Neuronal stem cell (in vitro differentiated cells): ENCODE results near the gene DNAJC7.
A peak's percentile ranks its signal among the peaks of the same experiment; 100 is the strongest.

Experiments
- DNase-seq: peaks from one replicate; pipeline ENCODE4 v3.0.0-alpha.2; 2013; ENCODE audit warnings: low spot score
- H2AFZ ChIP-seq: one replicate; pipeline ENCODE4 v1.6.1; 2013; ENCODE audit warnings: mild to moderate bottlenecking, low read length, inconsistent platforms
- H2AK5ac ChIP-seq: 2 replicates; pipeline ENCODE4 v1.6.1; 2013; ENCODE audit warnings: low read depth, mild to moderate bottlenecking, inconsistent platforms, low read length, moderate library complexity, mixed read lengths
- H2BK120ac ChIP-seq: 2 replicates; pipeline ENCODE4 v1.6.1; 2013; ENCODE audit warnings: low read depth, mild to moderate bottlenecking, inconsistent platforms, low read length, moderate library complexity, mixed read lengths
- H2BK12ac ChIP-seq: one replicate; pipeline ENCODE4 v1.6.1; 2013; ENCODE audit warnings: low read length, inconsistent platforms
- H2BK15ac ChIP-seq: 2 replicates; pipeline ENCODE4 v1.6.1; 2013; ENCODE audit warnings: mild to moderate bottlenecking, low read length, inconsistent platforms, mixed read lengths
- H2BK5ac ChIP-seq: one replicate; pipeline ENCODE4 v1.6.1; 2013; ENCODE audit warnings: inconsistent platforms, mild to moderate bottlenecking, low read length, moderate library complexity
- H3K14ac ChIP-seq: one replicate; pipeline ENCODE4 v1.6.1; 2013; ENCODE audit warnings: low read length, inconsistent platforms
- H3K18ac ChIP-seq: 2 replicates; pipeline ENCODE4 v1.6.1; 2013; ENCODE audit warnings: low read length, inconsistent platforms
- H3K23ac ChIP-seq: 2 replicates; pipeline ENCODE4 v1.6.1; 2013; ENCODE audit warnings: low read depth, mild to moderate bottlenecking, mixed read lengths, low read length, inconsistent platforms; ENCODE audit not compliant: poor library complexity
- H3K27ac ChIP-seq: replicated peaks from 3 replicates; pipeline ENCODE4 v1.5.1; 2013; ENCODE audit warnings: low read length, inconsistent platforms
- H3K27me3 ChIP-seq, 3 experiments: 2 replicates each; pipeline ENCODE4 v1.6.1; 2013; ENCODE audit warnings: low read length in 3 of 3, mild to moderate bottlenecking in 2 of 3, inconsistent platforms in 1 of 3, low read depth in 1 of 3, mixed read lengths in 1 of 3, moderate library complexity in 1 of 3; ENCODE audit not compliant: control insufficient read depth in 3 of 3, insufficient read depth in 3 of 3
- H3K36me3 ChIP-seq, 2 donors: replicated peaks in 1 of 2; 2 replicates each; pipeline ENCODE4 v1.6.1; 2013; ENCODE audit warnings: low read length in 2 of 2; ENCODE audit not compliant: control insufficient read depth in 2 of 2, insufficient read depth in 2 of 2
- H3K4ac ChIP-seq: 2 replicates; pipeline ENCODE4 v1.6.1; 2013; ENCODE audit warnings: inconsistent platforms, mild to moderate bottlenecking, low read length, moderate library complexity
- H3K4me1 ChIP-seq, 2 donors: 1 replicate in 1 of 2; 2 replicates in 1 of 2; pipeline ENCODE4 v1.6.1; 2013; ENCODE audit warnings: low read length in 2 of 2, low read depth in 1 of 2; ENCODE audit not compliant: control insufficient read depth in 2 of 2, insufficient read depth in 1 of 2
- H3K4me2 ChIP-seq: one replicate; pipeline ENCODE4 v1.6.1; 2013; ENCODE audit warnings: mild to moderate bottlenecking, low read length, inconsistent platforms; ENCODE audit not compliant: insufficient read depth, poor library complexity, severe bottlenecking
- H3K4me3 ChIP-seq, 2 donors: 2 replicates each; pipeline ENCODE4 v1.5.1; 2013; ENCODE audit warnings: low read length in 2 of 2, mild to moderate bottlenecking in 2 of 2, inconsistent platforms in 1 of 2, moderate library complexity in 1 of 2
- H3K79me1 ChIP-seq: one replicate; pipeline ENCODE4 v1.6.1; 2013; ENCODE audit warnings: low read depth, mild to moderate bottlenecking, inconsistent platforms, low read length, moderate library complexity
- H3K9ac ChIP-seq: one replicate; pipeline ENCODE4 v1.6.1; 2013; ENCODE audit warnings: mild to moderate bottlenecking, low read depth, low read length, inconsistent platforms; ENCODE audit not compliant: poor library complexity
- H3K9me3 ChIP-seq, 2 donors: replicated peaks in 1 of 2; 2 replicates each; pipeline versions ENCODE3 to v1.6.1; 2013; ENCODE audit warnings: low read length in 2 of 2, mild to moderate bottlenecking in 2 of 2, inconsistent platforms in 1 of 2, low read depth in 1 of 2, mixed read lengths in 1 of 2, moderate library complexity in 1 of 2; ENCODE audit not compliant: control insufficient read depth in 2 of 2, insufficient read depth in 1 of 2
- H4K8ac ChIP-seq: one replicate; pipeline ENCODE4 v1.6.1; 2013; ENCODE audit warnings: low read depth, mild to moderate bottlenecking, inconsistent platforms, low read length, moderate library complexity
- H4K91ac ChIP-seq: one replicate; pipeline ENCODE4 v1.6.1; 2013; ENCODE audit warnings: low read length, low read depth, mild to moderate bottlenecking, inconsistent platforms; ENCODE audit not compliant: poor library complexity
- WGBS, 2 donors: extraction: QIAGEN DNeasy Blood & Tissue Kit; methylation state at CpG; one replicate each; pipeline ENCODE4 v1.1.7; 2013; ENCODE audit warnings: missing lambda C conversion rate in 2 of 2, mixed read lengths in 1 of 2; ENCODE audit not compliant: insufficient read length in 2 of 2, insufficient replicate concordance in 1 of 2; ENCODE audit errors: extremely low coverage in 2 of 2; 5-methylcytosine and 5-hydroxymethylcytosine counted together

Gene DNAJC7

GRCh38 chr17:41976142-41976768, 41.0 kb downstream of the DNAJC7 start:
- Histone ChIP-seq H4K8ac (no peak overlapping the region), H4K91ac (no peak overlapping the region), H3K4me2 (no peak overlapping the region), H2BK12ac (no peak overlapping the region), H2BK5ac (no peak overlapping the region), H3K18ac (no peak overlapping the region), H2BK15ac (no peak overlapping the region), H3K9me3 (no peaks in the 10 kb centered on the region), H3K27ac (no peak overlapping the region), H3K79me1 (peaks cover 3% of the 10 kb centered on the region), H2AFZ (no peak overlapping the region), H3K36me3 (peaks cover 66 to 95% of the 10 kb centered on the region in 2 donors), H3K4me1 (no peaks in the 10 kb centered on the region), H3K9ac (no peak overlapping the region), H2AK5ac (no peak overlapping the region), H3K4ac (no peak overlapping the region), H3K27me3 (no peaks in the 10 kb centered on the region), H3K4me3 (no peak overlapping the region), H3K23ac (no peak overlapping the region), H3K14ac (peak overlapping the region; percentile 21), H2BK120ac (no peak overlapping the region)
- no peak for DNase-seq
- no CpG with 5 or more reads among the region's 11 CpGs for WGBS, 2 donors

GRCh38 chr17:41975099-41976083, 41.8 kb downstream of the DNAJC7 start:
- Histone ChIP-seq H3K27me3 (no peaks in the 10 kb centered on the region), H4K8ac (no peak overlapping the region), H3K79me1 (peaks cover 3% of the 10 kb centered on the region), H3K27ac (no peak overlapping the region), H3K4ac (no peak overlapping the region), H3K4me2 (no peak overlapping the region), H3K18ac (no peak overlapping the region), H3K9me3 (no peaks in the 10 kb centered on the region), H2BK120ac (no peak overlapping the region), H2BK15ac (no peak overlapping the region), H3K9ac (no peak overlapping the region), H2AFZ (no peak overlapping the region), H3K23ac (no peak overlapping the region), H4K91ac (no peak overlapping the region), H2BK12ac (no peak overlapping the region), H3K36me3 (peaks cover 66 to 95% of the 10 kb centered on the region in 2 donors), H3K4me1 (no peaks in the 10 kb centered on the region), H3K4me3 (no peak overlapping the region), H2AK5ac (no peak overlapping the region), H3K14ac (peak overlapping the region; percentile 21), H2BK5ac (no peak overlapping the region)
- no CpG with 5 or more reads among the region's 9 CpGs for WGBS, 2 donors
- no peak for DNase-seq

- no peak overlapping the region for H3K4me3 ChIP-seq
- H3K36me3 ChIP-seq = peaks cover 64 to 95% of the 10 kb centered on the region in 2 donors
- H2BK15ac ChIP-seq = no peak overlapping the region
- no peak overlapping the region for H3K4me2 ChIP-seq
- no peak overlapping the region for H4K91ac ChIP-seq
- H2BK12ac ChIP-seq = no peak overlapping the region
- H3K27me3 ChIP-seq = no peaks in the 10 kb centered on the region
- H3K27ac ChIP-seq = no peak overlapping the region
- H2BK5ac ChIP-seq = no peak overlapping the region
- no peak overlapping the region for H2AFZ ChIP-seq
- H3K18ac ChIP-seq = no peak overlapping the region
- H3K23ac ChIP-seq = no peak overlapping the region
- H3K4ac ChIP-seq = no peak overlapping the region
- H3K14ac ChIP-seq = no peak overlapping the region
- H2AK5ac ChIP-seq = no peak overlapping the region
- no CpG with 5 or more reads among the region's 5 CpGs for WGBS, 2 donors
- no peak overlapping the region for H4K8ac ChIP-seq
- H2BK120ac ChIP-seq = no peak overlapping the region
- DNase-seq = no peak
- no peak overlapping the region for H3K9ac ChIP-seq
- H3K79me1 ChIP-seq = peaks cover 3% of the 10 kb centered on the region
- H3K4me1 ChIP-seq = no peaks in the 10 kb centered on the region
- no peaks in the 10 kb centered on the region for H3K9me3 ChIP-seq
These were observed 42.6 kb downstream of the DNAJC7 start for GRCh38 chr17:41974658-41975057.

GRCh38 chr17:41974031-41974430, 43.2 kb downstream of the DNAJC7 start:
- peaks cover 3% of the 10 kb centered on the region for H3K79me1 ChIP-seq
- no peak overlapping the region for H3K23ac ChIP-seq
- H3K18ac ChIP-seq = no peak overlapping the region
- H3K4me2 ChIP-seq = no peak overlapping the region
- H3K9ac ChIP-seq = no peak overlapping the region
- H3K9me3 ChIP-seq = peaks cover 0 to 1% of the 10 kb centered on the region in 2 donors
- no peak for DNase-seq
- H2BK15ac ChIP-seq = no peak overlapping the region
- no peak overlapping the region for H3K14ac ChIP-seq
- no CpG with 5 or more reads among the region's 6 CpGs for WGBS, 2 donors
- peaks cover 66 to 98% of the 10 kb centered on the region in 2 donors for H3K36me3 ChIP-seq
- H2AK5ac ChIP-seq = no peak overlapping the region
- H2BK12ac ChIP-seq = no peak overlapping the region
- H2BK5ac ChIP-seq = no peak overlapping the region
- H3K4me3 ChIP-seq = no peak overlapping the region
- no peak overlapping the region for H2AFZ ChIP-seq
- no peak overlapping the region for H4K8ac ChIP-seq
- no peaks in the 10 kb centered on the region for H3K4me1 ChIP-seq
- H3K27me3 ChIP-seq = no peaks in the 10 kb centered on the region
- H2BK120ac ChIP-seq = no peak overlapping the region
- H3K4ac ChIP-seq = no peak overlapping the region
- no peak overlapping the region for H4K91ac ChIP-seq
- no peak overlapping the region for H3K27ac ChIP-seq
